HG02970 (cell line): ENCODE results near the gene KLHL36.
"Not testable (repeated sequence)": the region's sequence is repeated elsewhere in the genome, so short reads cannot be mapped to it uniquely, and the experiment has no call there.

Source experiments
- ATAC-seq: cut with Tn5 transposase; IDR thresholded peaks from one replicate; pipeline ENCODE4 v1.9.1; 2021; ENCODE audit warnings: mild to moderate bottlenecking, moderate library complexity, moderate number of reproducible peaks; ENCODE audit not compliant: unreplicated experiment, low FRiP score

Gene KLHL36

GRCh38 chr16:84689111-84689510 is 40.8 kb downstream of the KLHL36 start:
- no peak for ATAC-seq

GRCh38 chr16:84690088-84690819 is 41.9 kb downstream of the KLHL36 start:
- no peak for ATAC-seq

- ATAC-seq: no peak
Observed at GRCh38 chr16:84692451-84693214, 44.3 kb downstream of the KLHL36 start.

- ATAC-seq: not testable (repeated sequence)
Observed at GRCh38 chr16:84693869-84694268, 45.6 kb downstream of the KLHL36 start.

GRCh38 chr16:84694980-84695379 is 46.7 kb downstream of the KLHL36 start:
- ATAC-seq: no peak

- no peak for ATAC-seq
Observed at GRCh38 chr16:84699147-84699711, 50.9 kb downstream of the KLHL36 start.

- ATAC-seq: peak; percentile 84
Observed at GRCh38 chr16:84699712-84700445, 51.6 kb downstream of the KLHL36 start, which contains the start of gene USP10. Gene USP10 (plus strand): TSS chr16:84700000. CDS start chr16:84700091, 91 bp downstream.

- ATAC-seq: peak; percentile 18
Observed at GRCh38 chr16:84700446-84701300, 52.4 kb downstream of the KLHL36 start.

GRCh38 chr16:84703681-84704080 is 55.4 kb downstream of the KLHL36 start:
- ATAC-seq: no peak

GRCh38 chr16:84704253-84704652 is 55.9 kb downstream of the KLHL36 start:
- ATAC-seq: no peak

- no peak for ATAC-seq
Observed at GRCh38 chr16:84706856-84707255, 58.5 kb downstream of the KLHL36 start.

GRCh38 chr16:84709609-84710008 is 61.3 kb downstream of the KLHL36 start:
- no peak for ATAC-seq

GRCh38 chr16:84710686-84711085 is 62.4 kb downstream of the KLHL36 start:
- no peak for ATAC-seq
